RPMI7951 (cell line): ENCODE measurements around the gene GDF10. TPM values are rescaled to one million over a fixed set of nuclear protein-coding genes. Genes with fewer than 3 reads are reported as not detected.
A peak's percentile ranks its signal among the peaks of the same experiment; 100 is the strongest.

Experiments used
- DNase-seq: peaks from one replicate; pipeline ENCODE4 v3.0.0-alpha.2; 2012; ENCODE audit warnings: low read depth
- total RNA-seq: library from RNA; depleted of rRNA; stranded (reverse); fragments of >200 nt; shearing (Covaris generic); gene quantifications from 2 replicates; pipeline ENCODE4 v1.2.3, GENCODE V29; 2014; rRNA removed

GDF10 gene
- total RNA-seq, 1 experiment from 2014 or later, result not detected

DNA sequence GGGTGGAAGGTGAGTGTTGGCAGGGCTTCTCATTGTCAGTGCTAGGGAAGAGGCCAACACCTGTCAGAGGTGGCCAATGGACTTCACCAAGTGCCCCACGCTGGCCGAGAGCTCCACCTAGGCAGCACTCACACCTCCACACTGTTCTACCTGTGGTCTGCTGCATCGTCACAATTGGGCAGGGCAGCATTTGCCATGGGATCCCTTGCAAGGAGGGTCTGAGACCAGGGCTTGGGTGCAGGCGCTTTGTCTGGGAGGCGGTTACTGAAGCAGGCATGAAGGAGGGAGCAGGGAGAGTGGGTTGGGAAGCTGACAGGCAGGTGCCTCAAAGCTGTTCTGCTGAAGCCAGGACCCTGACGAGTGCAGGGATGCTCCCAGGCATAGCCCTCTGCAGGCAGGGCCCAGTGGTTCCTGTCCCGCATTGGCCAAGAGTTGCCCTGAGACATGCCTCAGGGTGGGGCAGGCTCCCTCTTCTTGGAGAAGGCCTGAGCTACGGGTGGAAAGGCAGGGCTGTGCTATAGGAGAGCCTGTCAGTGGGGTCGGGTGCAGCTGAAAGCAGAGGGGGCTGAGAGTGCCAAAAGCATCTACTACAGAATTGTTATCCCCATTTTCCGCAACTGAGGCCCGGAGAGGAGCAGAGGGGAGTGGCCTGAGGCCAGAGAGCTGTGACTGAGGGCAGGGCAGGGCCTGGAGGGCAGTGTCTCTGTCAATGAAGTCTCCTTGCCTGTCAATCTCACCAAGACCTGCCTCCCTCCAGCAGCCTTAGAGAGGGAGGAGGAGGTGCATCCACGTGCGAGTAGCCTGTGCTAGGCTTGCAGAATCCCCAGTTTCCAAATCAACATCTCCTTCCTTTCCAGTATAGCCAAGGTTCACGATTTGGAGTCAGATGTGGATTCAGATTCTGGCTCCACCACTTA is 52.2 kb downstream of the GDF10 start:
- no peak for DNase-seq

DNA sequence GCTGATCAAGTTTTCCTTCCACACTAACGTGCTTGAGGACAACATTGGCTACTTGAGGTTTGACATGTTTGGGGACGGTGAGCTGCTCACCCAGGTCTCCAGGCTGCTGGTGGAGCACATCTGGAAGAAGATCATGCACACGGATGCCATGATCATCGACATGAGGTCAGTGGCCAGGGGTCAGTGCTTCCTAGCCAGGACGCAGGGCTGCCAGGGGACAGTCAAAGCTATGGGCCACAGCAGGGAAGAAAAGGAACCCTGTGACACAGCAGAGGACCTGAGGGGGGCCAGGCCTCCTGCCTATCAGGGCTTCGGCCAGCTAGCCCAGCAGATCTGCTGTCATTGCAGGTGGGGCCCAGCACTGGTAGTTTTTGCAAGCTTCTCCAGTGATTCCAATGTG is 53.4 kb downstream of the GDF10 start:
- no peak for DNase-seq

DNA sequence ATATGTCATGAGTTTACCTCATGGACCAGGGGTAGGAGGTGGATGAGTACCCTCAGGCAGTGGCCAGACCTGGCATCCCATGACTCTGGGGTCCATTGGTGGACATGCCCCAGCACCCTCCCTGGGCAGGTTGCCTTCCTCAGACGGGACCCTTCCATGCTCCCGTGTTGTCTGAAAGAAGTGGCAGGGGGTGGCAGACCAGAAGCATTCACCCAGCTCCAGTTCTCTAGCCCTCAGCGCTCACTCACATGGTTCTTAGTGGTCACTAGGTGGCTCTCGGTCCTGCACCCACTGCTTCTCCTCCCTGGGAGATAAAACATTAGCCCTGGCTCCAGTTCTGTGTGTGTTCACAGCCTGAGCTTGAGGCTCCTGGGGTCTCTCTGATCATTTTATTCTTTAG is 54.2 kb downstream of the GDF10 start:
- peak; percentile 18 for DNase-seq

DNA sequence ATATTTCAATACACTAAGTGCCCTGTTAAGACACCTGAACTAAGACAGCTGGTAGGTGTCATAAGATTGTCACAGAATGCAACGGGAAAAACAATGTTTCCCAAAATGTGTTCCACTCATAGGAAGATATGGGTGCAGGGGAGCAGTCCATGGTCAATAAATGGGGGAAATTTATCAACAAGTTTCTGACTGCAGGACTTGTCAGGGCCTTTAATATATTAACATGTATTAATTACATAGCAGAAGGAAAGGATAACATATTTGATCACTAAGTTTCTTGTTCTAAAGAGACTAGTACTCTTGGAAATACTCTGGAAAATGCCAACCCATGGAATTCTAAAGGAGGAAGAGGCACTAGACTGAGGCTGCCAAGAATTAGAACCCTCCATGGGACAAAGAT is 54.9 kb downstream of the GDF10 start:
- DNase-seq, result no peak

DNA sequence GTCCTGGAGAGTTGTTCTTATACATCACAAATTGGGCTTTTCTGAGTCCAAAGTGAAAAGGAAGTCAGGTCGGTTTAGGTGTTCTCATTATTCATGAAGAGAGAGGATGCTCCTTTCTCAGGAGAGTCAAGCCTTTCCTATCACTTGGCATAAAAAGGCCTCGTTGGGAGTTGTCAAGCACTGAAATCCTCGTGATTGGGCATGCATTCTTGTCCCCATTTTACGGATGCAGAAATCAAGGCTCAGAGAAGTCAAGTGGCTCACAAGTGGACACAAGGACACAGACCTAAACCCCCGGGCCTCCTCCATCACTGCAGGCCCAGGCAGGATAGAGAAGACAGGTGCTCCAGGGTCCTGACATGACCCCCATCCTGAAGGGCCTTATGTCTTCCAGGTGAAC is 56.7 kb downstream of the GDF10 start:
- DNase-seq, result no peak

DNA sequence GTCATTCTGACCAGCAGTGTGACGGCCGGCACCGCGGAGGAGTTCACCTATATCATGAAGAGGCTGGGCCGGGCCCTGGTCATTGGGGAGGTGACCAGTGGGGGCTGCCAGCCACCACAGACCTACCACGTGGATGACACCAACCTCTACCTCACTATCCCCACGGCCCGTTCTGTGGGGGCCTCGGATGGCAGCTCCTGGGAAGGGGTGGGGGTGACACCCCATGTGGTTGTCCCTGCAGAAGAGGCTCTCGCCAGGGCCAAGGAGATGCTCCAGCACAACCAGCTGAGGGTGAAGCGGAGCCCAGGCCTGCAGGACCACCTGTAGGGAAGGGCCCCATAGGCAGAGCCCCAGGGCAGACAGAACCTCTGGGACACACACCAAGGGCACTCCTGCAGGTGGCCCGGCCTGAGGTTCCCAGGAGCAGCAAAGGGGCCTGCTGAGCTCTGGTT is 57.2 kb downstream of the GDF10 start:
- DNase-seq, result no peak

DNA sequence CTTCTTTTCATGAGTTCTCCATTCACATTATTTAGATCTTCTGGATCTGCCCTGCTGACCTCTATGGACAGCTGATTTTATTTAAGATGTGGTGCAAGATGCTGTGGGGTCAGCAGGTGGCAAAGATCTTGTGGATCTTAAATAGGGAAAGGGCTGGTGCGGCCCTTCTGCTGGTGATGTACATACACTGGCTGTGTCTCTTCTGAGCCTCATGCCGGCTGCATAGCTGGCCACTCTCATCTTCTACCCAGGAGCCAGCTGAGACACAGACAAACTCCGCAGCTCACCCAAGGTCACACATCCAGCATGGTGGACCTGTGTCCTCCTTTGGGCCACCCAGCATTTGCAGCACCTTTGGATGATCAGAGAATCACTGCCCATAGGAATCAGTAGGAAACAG is 57.9 kb downstream of the GDF10 start:
- DNase-seq, result no peak

DNA sequence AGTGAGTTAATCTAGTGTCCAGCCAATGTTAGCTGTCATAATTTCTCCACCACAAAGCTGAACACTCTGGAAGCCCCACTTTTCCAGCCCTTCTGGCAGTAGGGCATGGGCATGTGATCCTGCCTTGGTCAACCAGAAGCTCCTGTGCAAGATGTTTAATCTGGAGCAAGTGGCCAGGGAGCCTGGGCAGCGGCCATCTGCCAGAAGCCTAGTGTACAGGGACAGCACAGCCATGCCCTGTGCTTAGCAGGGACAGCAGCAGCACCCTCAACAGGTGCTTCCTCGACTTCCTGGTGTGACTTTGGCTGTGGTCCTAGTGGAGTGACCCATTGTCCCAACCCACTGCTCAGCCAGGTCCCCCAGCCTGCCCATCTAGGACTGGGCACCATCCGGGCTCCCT is 58.5 kb downstream of the GDF10 start:
- no peak for DNase-seq

DNA sequence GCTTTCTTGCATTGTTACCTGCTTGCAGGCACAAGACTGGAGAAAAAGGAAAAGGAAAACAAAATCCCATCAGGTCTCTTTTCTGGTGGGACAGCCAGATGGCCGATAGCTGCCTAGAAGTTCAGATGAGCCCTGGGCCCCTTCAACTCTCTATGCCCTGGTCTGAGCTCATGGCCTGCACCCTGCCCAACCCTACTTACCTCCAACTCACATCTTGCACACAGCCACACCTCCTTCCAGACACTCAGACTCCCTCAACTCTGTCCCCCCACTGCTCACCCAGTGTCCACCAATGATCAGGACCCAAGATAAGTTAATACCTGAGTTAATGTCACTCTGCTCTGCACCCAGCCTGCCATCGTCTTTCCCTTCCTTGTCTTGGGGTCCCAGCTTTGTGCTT is 59.1 kb downstream of the GDF10 start:
- DNase-seq, result no peak

DNA sequence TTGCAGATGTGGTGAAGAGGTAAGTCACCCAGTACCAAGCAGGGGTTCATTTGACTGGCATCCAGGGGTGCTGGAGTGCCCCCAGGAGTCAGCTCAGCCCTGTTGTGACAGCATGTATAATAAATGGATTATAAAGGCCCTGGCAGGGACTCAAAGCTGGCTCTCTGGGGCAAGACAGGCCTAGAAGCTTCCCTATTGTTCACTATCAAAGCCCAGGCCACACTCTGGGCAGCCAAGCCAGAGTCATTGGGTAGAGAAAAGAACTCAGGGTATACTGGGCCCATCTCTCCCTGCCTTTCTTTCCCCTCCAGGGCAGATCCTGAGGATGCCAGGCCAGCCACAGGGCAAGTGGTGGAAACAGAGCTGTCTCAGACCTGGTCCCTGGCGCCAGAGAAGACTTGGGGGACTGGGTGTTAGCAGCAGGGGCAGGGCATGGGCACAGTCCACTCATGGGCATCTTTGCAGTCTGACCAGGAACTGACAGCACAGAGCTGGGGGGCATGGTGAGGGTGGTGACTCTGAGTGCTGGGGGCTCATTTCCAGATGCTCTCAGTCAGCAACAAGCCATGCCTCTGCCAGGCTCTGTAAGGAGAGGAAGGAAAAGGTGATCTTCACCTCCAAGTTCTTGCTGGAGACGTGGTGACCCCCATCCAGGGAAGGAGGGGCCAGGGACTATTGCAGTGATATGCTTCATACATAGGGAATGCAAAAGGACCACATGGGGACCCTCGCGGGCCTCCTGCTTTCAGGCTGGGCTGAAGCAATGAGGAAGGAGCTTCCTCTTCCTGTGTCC is 59.8 kb downstream of the GDF10 start:
- DNase-seq, result no peak

DNA sequence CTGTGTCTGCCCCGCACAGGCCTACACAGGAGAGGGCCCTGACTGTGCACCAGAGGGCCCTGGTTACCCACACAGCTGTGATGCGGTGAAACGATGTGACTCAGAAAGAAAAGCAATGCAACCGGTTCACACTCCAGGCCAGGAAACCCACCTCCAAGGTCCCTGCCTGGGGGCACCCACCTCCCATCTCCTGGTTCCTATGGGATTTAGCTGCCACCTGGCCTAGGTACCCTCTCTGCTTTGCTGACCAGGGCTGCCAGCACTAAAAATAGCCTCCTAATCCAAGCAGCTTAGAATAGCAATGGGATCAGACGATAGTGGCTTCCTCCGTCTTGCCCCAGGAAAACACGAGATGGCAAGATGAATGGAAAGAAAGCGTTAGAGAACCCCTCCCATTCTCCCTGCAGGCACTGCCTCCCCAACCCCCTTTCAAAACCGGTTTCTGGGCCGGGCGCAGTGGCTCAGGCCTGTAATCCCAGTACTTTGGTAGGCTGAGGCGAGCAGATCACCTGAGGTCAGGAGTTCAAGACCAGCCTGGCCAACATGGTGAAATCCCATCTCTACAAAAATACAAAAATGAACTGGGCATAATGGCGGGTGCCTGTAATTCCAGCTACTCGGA is 60.5 kb downstream of the GDF10 start:
- no peak for DNase-seq

DNA sequence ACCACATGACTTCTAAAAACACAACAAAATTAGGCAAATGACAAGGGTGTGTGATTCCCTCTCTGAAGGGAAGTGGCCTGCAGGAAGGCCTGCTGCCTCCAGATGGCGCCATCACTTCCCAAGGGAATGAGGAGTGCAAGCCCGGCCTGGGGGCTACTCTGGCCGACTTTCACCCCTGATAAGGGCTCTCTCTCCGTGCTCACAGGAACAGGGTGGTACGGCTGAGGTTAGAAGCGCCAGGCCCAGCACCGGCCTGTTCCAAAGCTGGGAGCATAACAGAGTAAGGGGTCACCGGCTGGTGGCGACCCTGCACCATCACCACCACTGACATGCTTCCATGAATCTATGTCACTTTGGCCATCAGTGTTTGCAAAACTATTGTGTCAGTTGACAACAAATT is 61.3 kb downstream of the GDF10 start:
- peak; percentile 15 for DNase-seq

DNA sequence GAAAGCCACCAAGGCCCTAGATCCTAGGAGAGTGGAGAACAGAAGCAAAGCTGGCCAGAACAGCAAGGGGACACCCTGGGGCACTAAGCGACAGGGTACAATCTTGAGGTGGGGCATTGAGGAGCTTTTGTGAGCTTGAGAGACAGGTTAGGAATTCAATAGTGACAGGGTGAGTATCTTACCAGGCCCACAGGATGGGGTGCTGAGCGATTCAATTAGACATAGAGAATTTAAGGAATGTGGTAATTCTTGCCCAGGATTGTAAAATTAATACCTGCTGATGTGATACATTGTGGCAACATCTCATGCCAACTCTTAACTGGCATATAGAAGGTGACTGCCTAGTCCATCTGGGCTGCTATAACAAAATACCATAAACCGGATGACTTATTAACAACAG is 62.2 kb downstream of the GDF10 start:
- DNase-seq, result no peak

Other genes with a start within 250 kb of the GDF10 start
- gene GDF2, start 22.3 kb downstream of the GDF10 start, total RNA-seq, result not detected in 2 replicates
- gene RBP3, start 48.2 kb downstream of the GDF10 start, total RNA-seq, result not detected in 2 replicates
- gene ZNF488, start 84.1 kb downstream of the GDF10 start, total RNA-seq, result 0.10 and 0.12 TPM in 2 replicates
- gene ANXA8, start 183.9 kb downstream of the GDF10 start, total RNA-seq, result 0.12 and 0.29 TPM in 2 replicates
- not detected in 2 replicates for gene FAM25G, start 191.5 kb downstream of the GDF10 start, total RNA-seq
- gene AGAP9, start 223.4 kb downstream of the GDF10 start, total RNA-seq, result 2.0 and 3.0 TPM in 2 replicates